NCI-H82 (cell line): ENCODE measurements around the gene MRFAP1L1.

Experiments used
- DNase-seq: peaks from one replicate; lab custom pipeline; 2025; lab: John Stamatoyannopoulos, UW

Gene MRFAP1L1

DNA sequence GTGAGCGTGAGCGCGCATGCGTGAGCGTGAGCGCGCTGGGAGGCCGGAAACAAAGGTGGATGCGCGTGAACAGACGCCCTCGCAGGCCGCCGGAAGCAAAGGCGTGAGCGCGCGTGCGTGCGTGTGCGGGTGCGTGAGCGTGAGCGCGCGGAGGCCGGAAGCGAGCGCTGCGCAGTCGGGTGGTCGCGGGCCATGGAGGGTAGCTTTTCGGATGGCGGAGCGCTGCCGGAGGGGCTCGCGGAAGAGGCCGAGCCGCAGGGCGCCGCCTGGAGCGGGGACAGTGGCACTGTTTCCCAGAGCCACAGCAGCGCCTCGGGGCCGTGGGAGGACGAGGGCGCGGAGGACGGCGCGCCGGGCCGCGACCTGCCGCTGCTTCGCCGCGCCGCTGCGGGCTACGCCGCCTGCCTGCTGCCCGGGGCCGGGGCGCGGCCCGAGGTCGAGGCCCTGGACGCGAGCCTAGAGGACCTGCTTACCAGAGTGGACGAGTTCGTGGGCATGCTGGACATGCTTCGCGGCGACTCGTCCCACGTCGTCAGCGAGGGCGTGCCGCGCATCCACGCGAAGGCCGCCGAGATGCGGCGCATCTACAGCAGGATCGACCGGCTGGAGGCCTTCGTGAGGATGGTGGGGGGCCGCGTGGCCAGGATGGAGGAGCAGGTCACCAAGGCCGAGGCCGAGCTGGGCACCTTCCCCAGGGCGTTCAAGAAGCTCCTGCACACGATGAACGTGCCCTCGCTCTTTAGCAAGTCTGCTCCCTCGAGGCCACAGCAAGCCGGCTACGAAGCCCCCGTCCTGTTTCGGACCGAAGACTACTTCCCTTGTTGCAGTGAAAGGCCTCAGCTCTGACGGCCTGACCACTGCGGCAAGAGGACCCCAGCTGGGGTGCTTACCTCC lies 6.6 kb upstream of the MRFAP1L1 start, which contains the start of gene BLOC1S4:
Gene BLOC1S4 (plus strand): TSS at position 157 of the 894 bp plus-strand sequence. CDS start 36 bp downstream, at position 193.
- DNase-seq, result peak; percentile 89

DNA sequence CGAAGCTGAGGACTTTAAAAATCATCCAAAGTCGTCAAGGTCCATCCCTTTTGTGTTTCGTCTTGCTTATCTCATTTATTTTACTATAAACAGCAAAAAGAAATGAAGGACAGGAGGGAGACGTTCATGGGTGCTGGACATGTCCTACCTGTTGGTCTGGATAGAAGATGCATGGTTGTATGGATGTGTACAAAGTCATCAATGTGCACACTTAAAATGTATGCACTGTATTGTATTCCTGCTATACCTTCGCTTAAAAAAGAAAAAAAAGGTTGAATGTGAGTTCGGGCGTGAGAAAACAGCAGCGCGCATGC lies 6.0 kb upstream of the MRFAP1L1 start:
- no peak for DNase-seq

DNA sequence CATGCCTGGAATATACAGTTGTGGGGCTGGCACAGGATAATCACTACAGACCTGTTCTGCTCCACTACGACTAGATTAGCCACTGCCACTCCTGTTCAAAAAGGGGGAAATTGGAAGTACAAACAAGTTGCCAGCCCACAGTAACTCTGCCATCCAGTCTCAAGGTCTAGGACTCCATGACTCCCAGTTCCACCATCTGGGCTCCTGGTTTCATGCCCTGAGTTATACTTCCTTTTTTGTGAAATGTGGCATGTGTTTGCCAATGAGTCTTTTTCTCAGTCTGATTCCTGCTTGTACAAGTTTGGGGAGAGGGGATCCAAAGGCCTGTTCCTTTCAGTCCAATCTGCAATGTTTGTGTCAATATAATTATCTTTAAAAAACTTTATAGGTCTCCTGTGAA lies 5.3 kb upstream of the MRFAP1L1 start:
- DNase-seq, result no peak

DNA sequence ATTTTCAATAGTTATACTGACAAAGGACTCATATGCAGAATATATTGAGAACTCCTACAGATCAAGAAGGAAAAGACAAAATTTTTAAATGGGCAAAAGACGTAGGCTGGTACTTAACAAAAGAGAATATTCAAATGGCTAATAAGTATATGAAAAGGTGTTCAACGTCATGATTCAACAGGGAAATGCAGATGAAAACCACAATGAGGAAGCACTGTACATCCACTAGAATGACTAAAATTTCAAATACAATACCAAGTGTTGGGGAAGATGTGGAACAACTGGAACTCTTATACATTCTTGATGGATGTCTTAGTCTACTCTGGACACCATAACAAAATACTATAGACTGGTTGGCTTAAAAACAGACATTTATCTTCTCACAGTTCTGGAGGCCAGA lies 1.3 kb upstream of the MRFAP1L1 start:
- no peak for DNase-seq

DNA sequence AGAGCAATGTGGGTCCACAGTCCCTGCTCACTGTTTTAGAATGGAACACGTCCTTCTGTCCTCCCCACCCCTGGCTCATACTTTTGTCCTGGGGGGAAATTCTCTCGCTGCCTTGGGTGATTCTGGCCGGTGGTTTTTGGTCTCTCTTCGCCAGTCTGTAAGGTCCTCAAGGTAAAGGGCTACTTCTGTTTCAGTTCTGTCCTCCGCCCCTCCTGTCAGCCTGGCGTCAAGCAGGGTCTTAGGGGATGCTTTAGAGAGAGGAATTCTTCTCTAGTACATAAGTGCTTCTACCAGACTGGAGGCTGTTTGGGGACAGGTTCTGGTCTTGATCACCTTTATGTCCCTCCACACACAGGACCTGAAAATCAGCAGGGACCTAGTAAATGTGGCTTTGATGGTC lies 617 bp upstream of the MRFAP1L1 start:
- DNase-seq, result no peak

DNA sequence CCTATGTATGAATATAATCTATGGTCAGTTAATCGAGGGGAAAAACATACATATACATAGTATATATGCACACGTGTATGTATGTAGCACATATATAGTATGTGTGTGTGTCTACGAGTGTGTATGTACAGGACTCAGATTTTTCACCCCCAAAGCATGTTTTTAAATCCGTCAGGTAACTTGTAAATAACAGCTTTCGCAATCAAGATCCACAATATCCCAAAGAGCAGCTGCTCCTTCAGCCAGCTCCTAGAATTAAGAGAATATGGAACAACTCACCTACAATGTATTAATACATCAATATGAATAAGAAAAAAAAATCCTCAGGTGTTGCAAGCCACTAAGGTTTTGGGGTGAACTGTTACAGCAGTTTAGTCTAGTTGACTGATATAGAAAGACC lies 3.5 kb downstream of the MRFAP1L1 start:
- DNase-seq, result no peak

DNA sequence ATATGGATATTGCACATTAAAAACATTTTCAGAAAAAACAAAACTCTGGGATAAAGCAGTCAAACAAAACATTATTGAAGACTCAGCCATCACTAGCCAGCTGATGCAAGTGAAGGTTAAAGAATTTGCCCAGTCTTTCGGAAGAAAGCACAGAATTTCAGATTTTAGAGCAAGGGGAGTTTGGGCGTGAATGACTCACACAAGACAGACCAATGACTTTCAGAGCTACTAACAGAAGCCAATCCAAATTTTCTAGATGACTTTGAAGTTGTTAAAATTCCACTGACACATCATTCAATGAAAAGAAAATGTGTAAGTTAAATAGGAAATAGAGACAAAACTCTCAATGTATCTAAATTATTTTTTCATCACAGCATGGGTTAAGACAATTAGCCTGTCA lies 4.0 kb downstream of the MRFAP1L1 start:
- DNase-seq, result no peak

DNA sequence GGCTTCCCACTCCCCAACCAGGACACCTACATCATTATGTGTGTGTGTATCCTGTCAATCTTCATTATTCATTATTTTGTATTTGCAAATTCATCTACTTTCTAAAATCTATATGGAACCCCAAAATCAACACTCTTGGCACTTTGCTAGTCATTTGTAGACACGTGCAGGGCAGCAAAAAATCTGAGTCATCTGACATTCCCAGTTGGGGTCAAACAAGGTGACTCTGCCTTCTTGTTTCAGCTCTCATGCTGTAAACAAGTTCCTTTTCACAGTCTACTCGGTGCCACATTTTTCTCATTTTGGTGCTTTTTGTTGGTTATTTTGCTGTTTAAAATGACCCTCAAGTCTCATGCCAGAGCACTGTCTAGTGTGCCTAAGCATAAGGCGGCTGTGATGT lies 5.9 kb downstream of the MRFAP1L1 start:
- DNase-seq, result no peak

DNA sequence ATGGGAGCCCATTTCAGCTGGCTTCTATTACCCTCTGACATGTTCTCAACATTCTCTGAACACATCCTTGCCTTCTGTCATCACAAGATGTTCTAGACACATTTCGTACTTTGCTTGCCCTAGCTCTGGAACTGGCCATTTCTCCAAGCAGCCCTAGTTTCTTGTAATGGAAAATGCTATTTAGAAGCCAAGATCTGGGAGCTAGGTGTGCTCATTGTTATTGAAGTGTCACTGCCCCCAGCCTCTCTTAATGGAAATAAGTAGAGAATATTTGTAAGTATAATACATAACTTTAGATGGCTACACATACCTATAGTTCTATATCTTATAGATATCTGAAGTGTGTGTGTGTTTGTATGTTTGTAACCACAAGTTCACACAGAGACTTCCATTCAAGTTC lies 6.9 kb downstream of the MRFAP1L1 start:
- DNase-seq, result no peak

DNA sequence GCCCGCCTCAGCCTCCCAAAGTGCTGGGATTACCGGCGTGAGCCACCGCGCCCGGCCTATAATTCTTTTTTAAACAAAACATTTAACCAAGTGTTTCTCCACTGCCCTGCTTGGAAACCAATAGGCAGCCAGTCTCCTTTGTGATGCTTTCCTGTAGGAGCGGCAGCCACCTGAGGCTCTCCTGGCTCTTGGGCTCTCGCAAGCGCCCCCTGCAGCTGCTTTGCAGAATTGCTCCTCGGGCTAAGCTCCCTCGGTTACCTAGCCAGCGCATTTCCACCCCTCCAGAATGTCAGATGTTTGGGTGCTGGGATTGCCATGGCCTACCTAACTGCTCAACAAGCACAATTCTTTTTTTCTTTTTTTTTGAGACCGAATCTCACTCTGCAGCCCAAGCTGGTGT lies 8.3 kb downstream of the MRFAP1L1 start:
- peak; percentile 38 for DNase-seq

DNA sequence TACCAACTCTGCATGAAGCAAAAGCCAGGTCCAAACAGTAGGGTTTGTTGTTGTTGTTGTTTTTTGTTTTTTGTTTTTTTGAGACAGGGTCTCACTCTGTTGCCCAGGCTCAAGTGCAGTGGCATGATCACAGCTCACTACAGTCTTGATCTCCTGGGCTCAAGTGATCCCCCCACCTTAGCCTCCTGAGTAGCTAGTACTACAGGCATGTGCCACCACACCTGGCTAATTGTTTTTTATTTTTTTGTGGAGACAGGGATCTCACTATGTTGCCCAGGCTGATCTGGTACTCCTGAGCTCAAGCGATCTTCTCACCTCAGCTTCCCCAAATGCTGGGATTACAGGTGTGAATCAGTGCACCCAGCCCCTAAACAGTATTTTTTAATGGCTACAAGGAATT lies 9.8 kb downstream of the MRFAP1L1 start:
- DNase-seq, result no peak

DNA sequence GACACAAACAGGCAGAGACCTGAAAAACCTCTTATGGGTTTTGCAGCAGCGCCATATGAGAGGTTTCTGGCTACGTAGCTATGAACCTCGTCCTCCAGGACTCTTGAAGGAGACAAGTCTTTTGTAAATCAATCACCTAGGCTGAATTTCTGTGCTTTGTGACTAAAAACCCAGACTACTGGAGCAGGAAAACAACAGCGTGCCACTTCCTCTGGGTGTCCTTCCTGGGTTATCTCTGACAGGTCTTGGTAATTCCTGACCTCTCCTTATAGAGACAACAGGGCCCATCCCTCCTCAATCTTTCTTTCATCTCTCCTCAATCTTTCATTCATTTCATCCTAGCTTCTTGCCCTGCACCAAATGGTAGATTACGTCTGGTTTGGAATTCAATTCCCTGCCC lies 10.3 kb downstream of the MRFAP1L1 start:
- no peak for DNase-seq

DNA sequence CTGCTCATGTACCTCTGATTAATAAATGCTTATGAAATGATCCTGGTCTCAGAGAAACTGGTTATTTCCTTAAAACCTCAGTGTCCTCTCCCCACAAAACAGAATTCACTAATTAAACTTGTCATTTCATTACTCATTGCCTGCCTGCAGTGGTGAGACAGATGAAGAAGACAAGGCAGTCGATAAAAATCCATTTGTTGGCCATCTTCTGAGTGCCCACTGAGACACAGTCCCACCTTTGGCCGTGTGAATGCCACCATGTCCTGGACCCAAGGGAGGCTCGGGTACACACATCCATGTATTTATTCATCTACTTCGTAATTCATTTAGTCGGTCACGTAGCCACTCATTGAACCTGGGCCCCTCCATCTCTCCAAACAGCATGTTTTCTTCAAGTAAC lies 12.5 kb downstream of the MRFAP1L1 start:
- DNase-seq, result no peak

DNA sequence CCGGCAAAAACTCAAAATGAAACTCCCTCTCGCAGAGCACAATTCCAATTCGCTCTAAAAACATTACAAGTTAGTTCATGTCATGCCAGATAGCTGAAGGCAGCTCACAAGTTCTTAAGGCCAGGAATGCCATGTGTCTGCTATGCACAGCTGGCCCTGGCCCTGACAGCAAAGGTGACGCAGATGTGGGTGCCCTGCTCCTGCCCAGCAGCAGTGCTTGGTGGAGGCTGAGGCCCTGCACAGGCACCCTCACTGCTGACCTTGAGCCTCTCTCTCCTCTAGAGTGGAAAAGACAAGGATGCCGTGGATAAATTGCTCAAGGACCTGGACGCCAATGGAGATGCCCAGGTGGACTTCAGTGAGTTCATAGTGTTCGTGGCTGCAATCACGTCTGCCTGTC lies 13.1 kb downstream of the MRFAP1L1 start:
- no peak for DNase-seq

DNA sequence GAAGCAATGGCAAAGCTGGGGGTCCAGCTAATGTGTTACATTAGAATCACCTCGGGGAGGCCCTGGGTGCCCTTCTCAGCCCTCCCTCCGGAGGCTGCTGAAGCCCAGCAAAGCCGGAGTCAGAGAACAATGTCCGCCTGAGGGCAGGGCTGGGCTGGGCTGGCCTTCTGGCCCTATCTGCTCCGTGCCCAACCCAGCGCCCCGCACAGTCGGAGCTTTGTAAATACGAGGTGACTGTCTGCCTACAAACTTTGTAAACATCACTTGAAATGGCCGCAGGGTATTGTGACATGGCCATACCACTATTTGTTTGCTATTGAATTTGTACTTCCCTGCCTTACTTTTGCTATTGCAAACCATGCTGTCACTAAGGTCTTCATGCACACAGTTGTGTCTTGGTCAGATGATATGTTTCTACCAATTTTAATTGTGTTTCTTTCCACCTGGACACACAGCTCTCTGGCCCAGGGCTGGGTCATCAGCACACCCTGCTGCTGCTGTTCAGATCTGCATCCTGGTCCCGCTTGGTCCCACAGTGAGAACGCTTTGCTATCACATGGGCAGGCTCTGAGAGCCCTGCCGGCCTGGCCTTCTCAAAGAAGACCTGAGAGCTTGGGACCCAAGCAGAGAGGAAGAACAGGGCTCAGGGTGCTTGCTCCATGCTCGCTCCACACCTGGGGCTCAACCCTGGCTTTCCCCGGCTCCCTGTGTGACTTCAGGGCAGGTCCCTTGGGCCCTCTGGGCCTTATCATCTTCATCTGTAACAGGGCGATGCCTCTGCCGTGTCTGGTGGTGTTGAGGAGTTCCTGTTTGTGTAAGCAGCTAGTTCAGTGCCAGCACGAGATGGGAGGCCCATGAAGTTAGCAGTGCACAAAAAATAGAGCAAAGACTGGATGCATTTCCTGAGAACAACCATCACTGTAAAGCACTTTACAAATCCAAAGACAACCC lies 13.7 kb downstream of the MRFAP1L1 start:
- no peak for DNase-seq

DNA sequence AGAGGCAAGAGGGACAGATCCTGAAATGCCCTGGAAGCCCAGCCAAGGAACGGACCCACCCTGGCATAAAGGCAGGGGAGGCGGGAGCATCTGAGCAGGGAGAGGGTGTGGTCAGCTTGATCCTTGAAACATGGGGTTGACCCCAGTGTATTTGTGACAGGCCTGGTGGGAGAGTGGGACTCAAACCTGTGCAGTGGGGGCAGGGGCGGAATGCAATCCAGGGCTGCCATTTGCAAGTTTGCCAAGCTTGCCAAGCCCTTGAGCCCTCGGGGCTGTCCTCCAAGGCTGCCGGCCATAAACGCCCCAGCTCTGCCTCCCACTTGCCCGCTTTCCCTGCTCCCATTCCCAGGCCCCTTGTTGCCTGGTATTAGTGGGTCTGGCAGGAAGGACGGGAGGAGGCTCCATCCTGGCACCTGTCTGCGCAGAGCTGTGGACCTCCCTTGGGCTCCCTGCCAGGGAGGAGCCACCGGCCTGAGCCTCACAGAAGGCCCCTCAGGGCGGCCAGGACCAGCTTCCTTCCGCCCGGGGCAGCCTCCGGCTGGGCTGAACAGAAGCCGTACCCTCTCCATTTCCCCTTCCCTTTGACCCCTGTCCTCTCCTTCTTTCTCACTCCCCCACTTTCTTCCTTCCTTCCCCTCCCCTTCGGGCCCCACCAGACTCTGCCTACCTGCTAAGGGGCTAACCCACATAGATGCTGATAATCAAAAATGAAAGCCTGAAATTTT lies 15.3 kb downstream of the MRFAP1L1 start:
- no peak for DNase-seq

DNA sequence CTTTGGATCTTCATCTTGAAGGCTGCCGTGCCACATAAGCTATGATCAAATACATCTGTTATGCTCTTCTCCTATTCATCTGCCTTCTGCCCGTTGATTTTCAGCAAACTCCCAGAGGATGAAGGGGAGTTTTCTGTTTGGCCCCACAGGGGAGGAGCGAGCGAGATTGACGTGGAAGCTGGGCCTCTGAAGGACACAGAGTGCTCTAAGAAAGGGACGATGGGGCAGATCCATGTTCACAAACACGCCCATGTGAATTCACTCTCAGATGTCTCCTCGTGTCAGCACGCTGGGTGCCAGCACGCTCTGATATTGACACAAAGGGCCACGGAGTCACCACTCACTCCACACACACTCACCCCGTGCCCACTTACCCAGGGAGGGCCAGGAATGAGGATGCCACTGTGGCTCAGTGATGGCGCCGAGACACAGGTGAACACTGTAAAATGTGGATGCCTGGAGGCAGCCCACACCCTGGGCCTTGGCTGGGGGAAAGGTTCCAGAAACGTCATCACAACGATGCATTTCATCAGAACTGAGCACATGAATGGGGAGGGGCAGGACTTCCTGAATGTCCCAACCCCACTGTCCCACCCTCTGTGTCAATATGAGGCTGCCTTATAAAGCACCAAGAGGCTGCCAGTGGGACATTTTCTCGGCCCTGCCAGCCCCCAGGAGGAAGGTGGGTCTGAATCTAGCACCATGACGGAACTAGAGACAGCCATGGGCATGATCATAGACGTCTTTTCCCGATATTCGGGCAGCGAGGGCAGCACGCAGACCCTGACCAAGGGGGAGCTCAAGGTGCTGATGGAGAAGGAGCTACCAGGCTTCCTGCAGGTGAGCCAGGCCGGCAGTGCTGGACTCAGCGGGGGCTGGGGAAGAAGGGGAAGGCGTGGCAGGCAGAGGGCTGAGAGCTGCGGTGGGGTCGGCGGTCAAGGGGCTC lies 16.2 kb downstream of the MRFAP1L1 start, which contains the start of gene S100P:
Gene S100P (plus strand): TSS at position 648 of the 946 bp plus-strand sequence. CDS start 55 bp downstream, at position 703.
- no peak for DNase-seq

DNA sequence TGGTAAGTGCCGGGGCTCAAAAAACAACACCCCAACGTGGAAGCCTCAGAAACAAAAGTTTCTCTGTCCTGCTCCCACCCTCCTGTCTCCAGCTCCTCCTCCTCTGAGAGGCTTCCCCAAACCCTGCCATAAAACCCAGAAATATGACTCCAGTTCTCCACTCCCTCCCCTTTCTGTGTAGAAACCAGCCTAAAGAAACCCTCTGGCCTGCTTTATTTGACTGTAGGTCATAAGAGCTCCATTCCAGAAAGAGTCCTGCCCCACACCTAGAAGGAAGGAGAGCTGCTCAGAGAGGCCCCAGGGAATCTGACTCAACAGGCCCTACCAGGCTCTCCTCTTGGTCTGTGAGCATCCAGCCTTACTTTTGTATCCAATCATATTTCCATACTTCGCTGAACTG lies 16.9 kb downstream of the MRFAP1L1 start:
- DNase-seq, result no peak

DNA sequence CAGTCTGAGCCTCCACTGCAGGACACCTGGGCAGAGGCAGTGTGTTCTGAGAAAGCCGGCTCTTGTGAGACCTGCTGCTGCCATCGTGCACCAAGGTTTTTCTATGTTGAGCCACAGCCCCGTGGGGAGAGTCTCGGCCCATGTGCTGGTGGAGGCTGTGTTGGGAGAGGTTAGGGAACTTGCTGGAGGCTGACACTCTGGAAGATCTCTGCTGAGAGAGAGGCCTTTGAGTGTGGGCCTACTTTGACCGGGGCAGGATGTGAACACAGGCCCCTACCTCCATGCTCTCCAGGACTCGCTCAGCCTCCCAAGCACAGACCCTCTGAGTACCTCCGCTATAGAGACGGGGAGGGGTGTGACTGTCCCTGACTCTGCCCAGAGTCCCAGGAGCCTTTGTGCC lies 17.3 kb downstream of the MRFAP1L1 start:
- no peak for DNase-seq

DNA sequence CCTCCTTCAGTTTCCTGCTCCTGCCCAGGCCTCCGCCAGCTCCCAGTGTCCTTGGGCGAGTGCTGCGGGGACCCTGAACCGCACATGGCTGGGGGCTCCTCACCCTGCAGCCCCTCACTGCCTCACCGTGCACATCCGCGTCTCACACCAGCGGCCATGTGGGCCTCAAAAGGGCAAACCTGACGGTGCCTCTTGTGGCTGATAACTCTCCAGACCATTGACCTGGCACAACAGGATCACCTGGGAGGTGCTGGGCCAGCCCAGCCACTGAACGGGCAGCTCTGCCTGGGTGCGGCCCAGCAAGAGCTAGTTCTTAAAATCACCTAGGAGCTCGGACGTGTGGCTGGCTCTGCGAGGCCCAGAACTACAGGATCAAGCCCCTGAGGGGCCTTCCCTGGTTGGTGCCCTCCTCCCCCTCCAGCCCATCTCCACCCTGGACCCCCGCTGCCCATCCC lies 20.1 kb downstream of the MRFAP1L1 start:
- no peak for DNase-seq
